ENCODE measurements around the gene IQSEC2. TPM values are rescaled to one million over a fixed set of nuclear protein-coding genes. Genes with fewer than 3 reads are reported as not detected.

The IQSEC2 gene
- total RNA-seq, 1 experiment from 2014 or later = 16.9 TPM

DNA sequence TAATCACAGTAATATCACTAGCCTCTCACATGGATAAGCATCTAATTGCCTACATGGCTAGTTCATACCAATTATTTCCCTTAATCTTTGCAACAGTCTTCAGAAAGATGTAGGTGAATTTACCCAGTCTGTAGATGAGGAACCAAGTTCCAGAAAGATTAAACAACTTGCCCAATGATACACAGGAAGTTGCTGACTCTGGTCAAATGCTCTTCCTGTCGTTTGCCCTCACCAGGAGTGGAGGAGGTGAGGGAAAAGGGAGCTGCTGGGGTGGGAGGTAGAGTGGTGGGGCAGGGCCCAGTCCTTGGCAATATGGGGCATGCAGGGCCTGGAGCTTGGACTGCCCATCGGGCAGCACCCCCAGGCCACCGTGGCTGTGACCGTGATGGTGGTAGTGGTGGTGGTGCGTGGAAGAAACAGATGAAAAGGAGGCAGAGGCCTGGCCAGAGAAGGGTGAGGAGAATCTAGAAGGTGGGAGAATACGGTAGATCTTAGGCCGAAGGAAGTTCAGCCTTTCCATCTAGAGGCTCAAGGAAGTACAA, 54.1 kb downstream of the IQSEC2 start:
- Histone ChIP-seq H3K36me3 (replicated peaks; ENCODE audit: control insufficient read depth, insufficient read depth, low read length) (no peaks in the 10 kb centered on the region; the same call in 1 of the 2 replicates), H3K27me3 (ENCODE audit: control insufficient read depth, insufficient read depth, low read length) (no peaks in the 10 kb centered on the region), H3K4me3 (ENCODE audit: insufficient read depth, low read depth, low read length) (no peak overlapping the region)
- no peak for DNase-seq

DNA sequence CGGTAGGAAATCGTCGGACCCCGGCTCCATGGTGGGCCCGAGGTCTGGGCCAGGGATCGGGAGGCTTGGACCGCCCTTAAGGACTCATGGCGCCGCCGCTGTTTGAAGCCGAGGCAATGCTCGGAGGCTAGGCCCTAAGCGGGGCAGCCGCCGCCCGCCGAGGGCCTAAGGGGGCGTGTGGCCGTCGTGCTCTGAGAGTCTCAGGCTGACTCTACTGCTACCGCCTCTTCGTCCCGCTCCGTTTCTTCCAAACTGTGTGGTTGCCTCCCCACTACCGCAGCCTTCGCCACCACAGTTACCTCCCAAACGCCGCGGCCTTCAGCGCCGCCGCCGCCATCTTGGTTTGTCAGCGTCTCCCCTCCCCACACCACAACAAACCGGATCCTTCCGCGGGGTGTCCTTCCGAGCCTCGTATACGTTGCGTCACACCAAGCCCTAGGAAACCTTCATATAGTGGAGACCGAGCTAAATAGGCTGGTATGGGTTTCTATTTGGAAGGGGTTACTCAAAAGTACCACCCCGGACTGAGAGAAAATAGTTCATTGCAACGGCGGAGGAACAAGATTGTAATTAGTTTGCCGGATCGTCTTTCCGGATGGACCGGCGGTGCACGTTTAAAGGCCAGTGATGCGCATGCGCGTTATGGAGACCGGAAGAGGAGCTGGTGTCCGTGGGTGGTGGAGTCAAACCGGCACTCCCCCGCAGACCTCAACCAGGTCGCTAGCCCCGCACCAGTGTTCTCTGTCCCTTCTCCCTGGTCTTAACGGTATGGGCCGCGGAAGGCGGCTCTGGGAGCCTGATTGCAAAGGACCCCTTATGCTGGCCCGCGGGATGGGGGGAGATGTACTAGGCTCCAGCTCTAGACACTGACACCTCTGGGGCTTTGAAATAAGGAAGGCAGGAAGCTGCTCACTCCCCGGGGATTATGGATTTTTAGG, 56.3 kb downstream of the IQSEC2 start, which contains the start of gene KDM5C:
Gene KDM5C (minus strand): TSS at position 348 of the 938 bp plus-strand sequence. CDS start 318 bp downstream, at position 30.
- Histone ChIP-seq H3K4me3 (ENCODE audit: insufficient read depth, low read depth, low read length) (peak within 1 kb of the TSS; percentile 79), H3K36me3 (replicated peaks; ENCODE audit: control insufficient read depth, insufficient read depth, low read length) (peaks cover 6% of the 10 kb centered on the region), H3K27me3 (ENCODE audit: control insufficient read depth, insufficient read depth, low read length) (no peaks in the 10 kb centered on the region)
- DNase-seq = peak; percentile 97

DNA sequence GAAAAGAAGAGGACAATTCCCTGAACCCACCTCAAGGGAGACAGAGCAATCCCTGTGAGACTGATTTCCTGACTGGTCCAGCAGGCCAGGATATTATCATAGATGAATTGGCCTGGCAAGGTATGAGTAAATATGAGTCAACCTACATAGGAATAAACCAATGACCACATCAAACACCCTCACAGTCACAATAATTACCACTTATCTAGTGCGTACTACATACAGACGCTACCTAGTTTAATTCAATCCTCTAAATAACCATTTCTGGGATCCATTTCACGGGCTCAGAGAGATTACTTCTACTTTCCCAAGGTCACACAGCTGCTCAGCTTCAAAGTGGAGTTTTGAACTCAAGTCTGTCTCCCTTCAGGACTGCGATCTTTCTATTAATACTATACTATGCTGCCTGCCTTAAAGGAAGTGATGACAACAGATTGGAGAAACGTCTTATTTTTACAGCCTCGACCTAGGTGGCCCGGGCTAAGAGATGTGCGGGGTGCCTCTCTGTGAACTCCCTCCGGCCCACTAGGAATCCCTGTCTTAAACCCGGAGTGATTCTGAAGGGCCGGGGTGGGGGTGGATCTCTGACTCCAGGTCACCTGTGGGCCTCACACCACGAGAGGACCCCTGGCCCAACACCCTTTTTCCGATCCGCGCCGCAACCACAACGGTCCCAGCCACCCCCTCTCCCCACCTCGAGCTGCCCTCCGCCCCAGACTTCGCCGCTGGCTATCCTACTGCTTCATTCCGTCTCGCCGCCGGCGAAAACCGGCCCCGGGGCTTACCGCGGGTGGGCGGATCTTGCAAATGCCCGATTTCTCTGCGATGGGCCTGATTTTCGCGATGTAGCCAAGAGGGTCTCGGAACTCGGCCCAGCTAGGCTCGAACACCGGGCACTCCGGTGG, 57.2 kb downstream of the IQSEC2 start:
- peak; percentile 74 for DNase-seq
- H3K36me3 ChIP-seq (replicated peaks; ENCODE audit: control insufficient read depth, insufficient read depth, low read length) = peaks cover 7% of the 10 kb centered on the region
- peak overlapping the region; percentile 79 for H3K4me3 ChIP-seq (ENCODE audit: insufficient read depth, low read depth, low read length)
- H3K27me3 ChIP-seq (ENCODE audit: control insufficient read depth, insufficient read depth, low read length) = no peaks in the 10 kb centered on the region

DNA sequence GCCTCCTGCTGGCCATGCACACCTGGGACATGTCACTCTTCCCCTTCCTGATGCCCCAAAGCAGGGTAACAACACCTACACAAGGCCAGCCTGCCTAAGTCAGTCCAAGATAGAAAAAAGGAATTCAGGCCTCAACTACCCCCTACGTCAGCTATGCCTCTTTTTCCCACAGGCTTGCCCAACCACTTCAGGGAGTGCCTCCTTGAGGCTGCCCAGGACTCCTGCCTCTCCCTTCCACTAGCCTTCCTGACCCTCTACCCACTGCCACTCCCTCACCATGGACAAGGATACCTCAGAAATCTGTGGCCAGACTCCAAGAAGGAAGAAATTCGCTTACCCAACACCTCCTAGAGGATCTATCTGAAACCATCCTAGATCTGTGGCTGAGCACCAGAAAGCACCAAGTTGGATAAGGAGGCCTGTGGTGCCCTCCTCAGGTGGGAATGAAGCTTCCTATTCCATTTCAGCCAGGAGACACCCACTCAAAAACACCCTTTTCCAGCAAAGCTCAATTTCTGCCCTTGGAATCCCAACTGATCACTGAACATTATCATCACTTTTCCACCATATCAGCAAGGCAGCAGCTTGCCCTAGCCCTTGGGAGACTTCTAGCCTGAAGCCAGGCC, 58.2 kb downstream of the IQSEC2 start:
- Histone ChIP-seq H3K36me3 (replicated peaks; ENCODE audit: control insufficient read depth, insufficient read depth, low read length) (peaks cover 7% of the 10 kb centered on the region), H3K4me3 (ENCODE audit: insufficient read depth, low read depth, low read length) (no peak overlapping the region; the same call in 1 of the 2 replicates), H3K27me3 (ENCODE audit: control insufficient read depth, insufficient read depth, low read length) (no peaks in the 10 kb centered on the region)
- no peak for DNase-seq

Other genes with a start within 250 kb of the IQSEC2 start
- gene GPR173, start 232.8 kb downstream of the IQSEC2 start, total RNA-seq (2014; rRNA removed; shearing (Covaris generic)) = 3.4 and 3.6 TPM in 2 replicates
- 7.6 and 11.2 TPM in 2 replicates for gene TSPYL2, start 199.2 kb downstream of the IQSEC2 start, total RNA-seq (2014; rRNA removed; shearing (Covaris generic))
- gene KANTR, start 187.4 kb downstream of the IQSEC2 start, total RNA-seq (2014; rRNA removed; shearing (Covaris generic)) = 4.1 and 7.3 TPM in 2 replicates
- 68.1 and 69.3 TPM in 2 replicates for gene KDM5C, start 56.4 kb downstream of the IQSEC2 start, total RNA-seq (2014; rRNA removed; shearing (Covaris generic))
- gene SMC1A, start 141.1 kb upstream of the IQSEC2 start, total RNA-seq (2014; rRNA removed; shearing (Covaris generic)) = 28.3 and 30.6 TPM in 2 replicates
- gene RIBC1, start 141.3 kb upstream of the IQSEC2 start, total RNA-seq (2014; rRNA removed; shearing (Covaris generic)) = 0.69 and 2.0 TPM in 2 replicates
- 109 and 156 TPM in 2 replicates for gene HSD17B10, start 152.8 kb upstream of the IQSEC2 start, total RNA-seq (2014; rRNA removed; shearing (Covaris generic))